Activated naive CD4-positive, alpha-beta T cell treated with Interleukin-2 at 50 U/mL for 16 hours (primary cell): Measurements from ENCODE around the gene C5orf63.
"Not testable (repeated sequence)": the region's sequence is repeated elsewhere in the genome, so short reads cannot be mapped to it uniquely, and the experiment has no call there.

ENCODE experiments used
- DNase-seq: peaks from one replicate; pipeline ENCODE4 v3.0.0-alpha.2; 2020

Gene C5orf63

DNA sequence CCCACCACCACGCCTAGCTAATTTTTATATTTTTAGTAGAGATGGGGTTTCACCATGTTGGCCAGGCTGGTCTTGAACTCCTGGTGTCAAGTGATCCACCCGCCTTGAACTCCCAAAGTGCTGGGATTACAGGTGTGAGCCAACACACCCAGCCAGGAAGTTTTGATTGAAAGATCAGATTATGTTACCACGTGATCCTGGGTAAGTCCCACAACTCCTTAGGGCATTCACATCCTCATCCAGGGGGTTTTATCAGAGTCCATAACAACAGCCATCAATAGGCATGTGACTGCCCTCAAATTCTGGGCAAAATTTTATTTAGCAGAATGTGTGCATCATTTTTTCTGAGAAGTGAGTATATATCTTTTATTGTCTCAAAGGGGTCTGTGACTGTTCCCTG, 68.0 kb downstream of the C5orf63 start:
- DNase-seq, result not testable (repeated sequence)

DNA sequence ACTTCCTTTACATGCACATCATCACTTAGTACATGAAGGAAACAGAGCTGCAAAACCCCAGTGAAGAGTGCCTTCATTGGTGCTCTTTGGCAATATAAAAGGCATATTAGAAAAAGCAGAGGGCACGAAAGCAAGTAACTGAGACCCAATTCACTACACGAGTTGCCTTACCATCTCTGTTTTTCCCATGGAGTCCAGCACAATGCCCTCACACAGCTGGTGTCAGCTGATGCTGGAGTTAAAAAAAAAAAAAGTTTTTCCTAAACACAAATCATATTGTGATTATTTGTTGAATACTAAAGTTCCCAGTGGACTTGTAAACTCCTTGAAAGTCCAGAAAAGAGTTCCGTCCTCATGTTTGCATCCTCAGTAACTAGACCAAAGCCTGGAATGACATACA, 68.6 kb downstream of the C5orf63 start:
- DNase-seq, result no peak

DNA sequence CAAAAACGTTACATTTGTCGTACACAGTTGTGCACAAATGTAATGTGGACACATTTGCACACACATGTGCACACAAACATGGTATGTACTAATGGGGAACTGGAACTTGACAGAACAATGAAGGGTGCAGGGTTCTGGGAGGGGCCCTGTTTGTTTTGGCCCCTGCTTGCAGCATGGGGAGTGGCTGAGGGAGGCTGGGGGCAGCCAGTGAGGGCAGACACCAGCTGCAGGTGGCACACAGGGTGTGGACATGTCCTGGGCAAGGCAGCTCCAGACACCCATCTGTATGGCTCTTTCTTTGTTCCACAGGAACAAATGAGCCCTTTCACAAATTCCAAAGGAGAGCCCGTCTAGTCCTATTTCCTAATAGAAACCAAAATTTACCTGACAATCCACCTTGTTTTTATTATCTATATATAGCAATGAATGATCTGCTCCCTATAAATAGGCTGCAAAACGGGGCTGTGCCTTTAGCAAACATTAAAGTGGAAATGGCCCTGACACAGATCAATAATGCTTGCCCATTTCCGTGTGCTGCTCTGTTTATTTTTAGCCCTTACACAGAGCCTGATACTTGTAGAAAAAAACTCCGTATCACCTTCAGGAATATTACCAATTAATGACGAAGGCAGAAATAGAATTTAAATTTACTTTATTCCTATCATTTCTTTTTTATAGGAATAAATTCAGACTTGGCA, 69.4 kb downstream of the C5orf63 start:
- DNase-seq, result no peak

DNA sequence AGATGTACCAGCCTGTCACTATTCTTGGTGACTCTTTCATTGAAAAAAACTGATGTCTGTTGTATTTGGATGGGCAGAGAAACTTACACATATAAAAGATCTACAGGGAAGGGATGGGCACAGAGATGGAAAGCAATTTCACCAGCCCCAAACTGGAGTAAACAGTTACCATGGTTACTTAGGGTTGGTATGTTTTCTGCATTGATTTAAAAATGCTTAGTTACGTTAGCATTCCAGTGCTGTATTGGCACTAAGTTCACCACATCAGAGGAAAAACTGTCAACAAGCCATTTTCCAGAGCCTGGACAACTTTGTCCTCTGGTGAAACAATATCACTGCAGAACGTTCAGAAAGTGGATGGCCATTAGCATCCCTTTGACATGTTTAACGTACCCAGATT, 70.9 kb downstream of the C5orf63 start:
- DNase-seq, result no peak

DNA sequence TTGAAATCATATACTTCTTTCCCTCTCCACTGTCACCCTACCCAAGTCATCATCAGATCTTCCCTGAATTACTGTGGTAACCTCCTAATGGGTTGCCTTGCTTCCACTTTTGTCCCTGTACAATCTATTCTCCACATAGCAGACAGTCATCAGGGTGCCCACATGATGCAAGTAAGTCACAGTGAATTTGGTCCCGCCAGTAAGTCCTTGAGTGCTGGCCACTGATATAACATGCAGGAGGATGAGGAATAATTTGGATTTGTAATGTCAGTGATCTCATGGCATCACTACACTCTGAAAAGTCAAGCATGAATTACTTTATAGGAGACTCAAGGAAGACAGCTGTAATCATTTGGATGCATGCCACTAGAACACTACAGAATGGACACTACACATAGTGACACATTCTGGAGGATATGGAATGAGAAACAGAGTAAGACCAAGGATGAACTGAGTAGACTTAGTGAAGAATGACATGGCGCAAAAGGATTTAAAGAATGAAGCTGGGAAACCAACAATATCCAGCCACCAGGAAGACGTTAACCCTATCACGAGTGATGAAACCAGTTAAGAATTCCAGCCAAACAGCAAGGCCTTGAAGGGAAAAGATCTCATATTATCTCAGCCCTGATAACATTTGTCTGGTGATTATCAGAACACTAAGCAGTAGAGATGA, 71.5 kb downstream of the C5orf63 start:
- DNase-seq, result no peak
